IPS-15b (cell line): Measurements from ENCODE around the gene CERS5.

Experiments
- H3K27me3 ChIP-seq: one replicate; pipeline ENCODE4 v1.6.1; 2013; ENCODE audit warnings: low read length; ENCODE audit not compliant: control insufficient read depth, insufficient read depth
- H3K36me3 ChIP-seq: one replicate; pipeline ENCODE4 v1.6.1; 2013; ENCODE audit warnings: low read length; ENCODE audit not compliant: control insufficient read depth, insufficient read depth
- H3K4me1 ChIP-seq: one replicate; pipeline ENCODE4 v1.6.1; 2013; ENCODE audit warnings: mild to moderate bottlenecking, low read length; ENCODE audit not compliant: control insufficient read depth, insufficient read depth
- H3K4me3 ChIP-seq: one replicate; pipeline ENCODE4 v1.5.1; 2013; ENCODE audit warnings: low read depth, low read length
- H3K9ac ChIP-seq: one replicate; pipeline ENCODE4 v1.6.1; 2013; ENCODE audit warnings: low read depth, mild to moderate bottlenecking, low read length
- H3K9me3 ChIP-seq: one replicate; pipeline ENCODE4 v1.6.1; 2013; ENCODE audit warnings: mild to moderate bottlenecking, low read length; ENCODE audit not compliant: control insufficient read depth, insufficient read depth

Gene CERS5

DNA sequence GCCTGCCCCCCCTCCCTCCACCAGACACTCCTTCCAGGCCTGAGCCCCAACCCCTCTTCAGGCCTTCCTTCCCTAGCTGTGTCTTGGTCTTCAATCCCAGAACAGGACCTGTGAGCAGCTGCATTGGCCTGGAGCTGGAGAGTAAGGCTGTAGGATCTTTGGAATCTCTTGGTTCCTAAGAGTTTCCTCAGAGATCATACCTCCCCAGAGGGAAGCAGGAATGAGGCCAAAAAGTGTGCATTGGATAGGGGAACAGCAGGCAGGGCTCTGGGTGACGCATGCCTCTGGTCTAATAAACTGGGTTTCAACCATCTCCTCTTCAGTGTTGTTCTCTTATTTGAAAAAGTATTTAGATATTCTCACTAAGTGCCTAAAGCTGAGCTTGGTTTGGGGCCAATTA lies 83.9 kb downstream of the CERS5 start:
- H3K36me3 ChIP-seq: peaks cover 15% of the 10 kb centered on the region
- H3K9ac ChIP-seq: no peak overlapping the region
- no peak overlapping the region for H3K4me3 ChIP-seq
- H3K4me1 ChIP-seq: peaks cover 10% of the 10 kb centered on the region
- H3K9me3 ChIP-seq: no peaks in the 10 kb centered on the region
- peaks cover 19% of the 10 kb centered on the region for H3K27me3 ChIP-seq

- Histone ChIP-seq H3K9me3 (no peaks in the 10 kb centered on the region), H3K36me3 (peaks cover 10% of the 10 kb centered on the region), H3K9ac (no peak overlapping the region), H3K4me3 (no peak overlapping the region), H3K27me3 (peaks cover 19% of the 10 kb centered on the region), H3K4me1 (peaks cover 10% of the 10 kb centered on the region)
Observed at GRCh38 chr12:50082644-50083043, 84.5 kb downstream of the CERS5 start.

DNA sequence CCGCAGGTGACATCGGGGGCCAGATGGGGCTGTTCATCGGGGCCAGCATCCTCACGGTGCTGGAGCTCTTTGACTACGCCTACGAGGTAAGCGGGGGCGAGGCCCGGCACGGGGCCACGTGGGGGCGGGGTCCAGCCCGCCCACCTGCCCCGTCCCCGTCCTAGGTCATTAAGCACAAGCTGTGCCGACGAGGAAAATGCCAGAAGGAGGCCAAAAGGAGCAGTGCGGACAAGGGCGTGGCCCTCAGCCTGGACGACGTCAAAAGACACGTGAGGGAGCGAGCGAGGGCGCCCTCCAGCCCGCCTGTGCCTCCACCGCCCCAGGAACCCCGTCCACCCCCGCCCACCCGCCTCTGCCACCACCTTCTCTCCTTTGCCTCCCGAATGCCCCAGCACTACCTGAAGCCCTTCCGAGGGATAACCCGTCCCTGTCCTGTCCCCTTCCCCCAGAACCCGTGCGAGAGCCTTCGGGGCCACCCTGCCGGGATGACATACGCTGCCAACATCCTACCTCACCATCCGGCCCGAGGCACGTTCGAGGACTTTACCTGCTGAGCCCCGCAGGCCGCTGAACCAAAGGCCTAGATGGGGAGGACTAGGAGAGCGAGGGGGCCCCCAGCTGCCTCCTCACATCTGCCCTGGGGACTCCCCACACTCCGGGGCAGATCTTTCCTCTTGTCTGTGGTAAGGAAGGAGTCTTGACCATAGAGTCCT lies 85.9 kb downstream of the CERS5 start:
- H3K27me3 ChIP-seq: peaks cover 19% of the 10 kb centered on the region
- peaks cover 10% of the 10 kb centered on the region for H3K4me1 ChIP-seq
- no peak overlapping the region for H3K4me3 ChIP-seq
- no peaks in the 10 kb centered on the region for H3K36me3 ChIP-seq
- H3K9me3 ChIP-seq: no peaks in the 10 kb centered on the region
- H3K9ac ChIP-seq: no peak overlapping the region

- no peaks in the 10 kb centered on the region for H3K36me3 ChIP-seq
- H3K27me3 ChIP-seq: peaks cover 19% of the 10 kb centered on the region
- no peak overlapping the region for H3K4me3 ChIP-seq
- no peaks in the 10 kb centered on the region for H3K9me3 ChIP-seq
- H3K9ac ChIP-seq: no peak overlapping the region
- H3K4me1 ChIP-seq: peaks cover 6% of the 10 kb centered on the region
Observed at GRCh38 chr12:50079771-50080170, 87.4 kb downstream of the CERS5 start.
